Fibroblast of lung (primary cell): ENCODE measurements around the gene ZNF385D.

Experiments
- CTCF ChIP-seq, 2 donors: IDR thresholded peaks in 1 of 2; conservative IDR thresholded peaks in 1 of 2; 1 replicate in 1 of 2; 2 replicates in 1 of 2; pipeline ENCODE4 v1.5.1; 2011 to 2012; ENCODE audit warnings: low read length in 2 of 2, control low read depth in 1 of 2, inconsistent platforms in 1 of 2, low read depth in 1 of 2, mild to moderate bottlenecking in 1 of 2
- EZH2 ChIP-seq: IDR thresholded peaks from 2 replicates; pipeline ENCODE4 v1.5.1; 2012; ENCODE audit warnings: low read length, control low read depth, mild to moderate bottlenecking; ENCODE audit errors: missing control alignments

DNA sequence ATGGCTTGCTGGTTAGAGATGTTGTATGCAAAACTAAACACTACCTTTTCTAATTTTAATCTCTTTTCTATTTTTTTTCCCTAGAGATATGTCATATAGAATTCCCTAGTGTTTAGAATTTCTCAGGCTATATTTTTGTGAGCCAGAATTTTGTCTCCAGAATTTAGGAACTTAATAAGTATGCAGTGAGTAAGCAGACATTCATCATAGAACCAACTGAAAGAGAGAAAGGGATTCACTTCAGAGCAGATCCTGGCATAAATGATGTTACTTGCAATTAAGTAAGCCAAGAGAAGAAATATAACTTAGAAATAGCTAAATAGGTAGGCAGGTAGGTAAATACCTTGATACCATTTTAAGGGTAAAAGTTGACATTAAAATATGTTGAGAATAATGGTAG is 288.9 kb downstream of the ZNF385D start:
- TF ChIP-seq CTCF (conservative IDR thresholded peaks at IDR 0.05 in 1 of 2, IDR thresholded peaks at IDR 0.05 in 1 of 2; ENCODE audit: low read depth in 1 of 2, low read length in 2 of 2) (no peak), EZH2 (no peak)
